HCT116 (cell line): Measurements from ENCODE around the gene VTN. TPM values are rescaled to one million over a fixed set of nuclear protein-coding genes. Genes with fewer than 3 reads are reported as not detected.

ENCODE experiments used
- ATAC-seq: fragments of 200-7000 bp; cut with Tn5 transposase; 2 replicates; pipeline ENCODE4 v1.9.1; 2020; ENCODE audit warnings: mild to moderate bottlenecking, moderate library complexity
- BruUV-seq: library from RNA; stranded (reverse); fragments of 400-500 nt; replicated peaks from 2 replicates; lab custom pipeline; 2021; lab: Mats Ljungman, UMichigan
- CTCF ChIA-PET: fragments of 300-600 bp; sonication (Branson Sonifier 250); formaldehyde crosslinking; loops from one replicate; lab custom pipeline; 2021; ENCODE audit warnings: antibody characterized with exemption; lab: Charles Lee
- POLR2A ChIA-PET: fragments of 300-600, 350-600 bp; sonication (Branson Sonifier 250); formaldehyde crosslinking; loops from one replicate; lab custom pipeline; 2021; ENCODE audit warnings: antibody characterized with exemption; lab: Charles Lee
- RAD21 ChIA-PET, 2 experiments: fragments of 300-600 bp; sonication (Branson Sonifier 250); formaldehyde crosslinking; loops; one replicate each; lab custom pipeline; 2023; ENCODE audit warnings: low total read pairs in 2 of 2; ENCODE audit not compliant: uncharacterized antibody in 2 of 2, unreplicated experiment in 2 of 2, low non-redundant PET in 1 of 2; lab: Charles Lee
- DNase-seq: peaks from one replicate; pipeline ENCODE4 v3.0.0-alpha.2; 2010; ENCODE audit warnings: low read depth, low spot score
- H2AFZ ChIP-seq: fragments of 200-600 bp; shearing (Covaris generic), sonication (generic); 2 replicates; pipeline ENCODE4 v1.6.1; 2017; ENCODE audit warnings: low read depth, mixed run types, mixed read lengths, antibody characterized with exemption, low read length; ENCODE audit not compliant: poor library complexity, severe bottlenecking
- H3K27ac ChIP-seq: 2 replicates; pipeline ENCODE4 v1.5.1; 2012; ENCODE audit warnings: low read depth, low read length
- H3K27me3 ChIP-seq: fragments of 200-600 bp; sonication (generic); 2 replicates; pipeline ENCODE4 v1.6.1; 2016; ENCODE audit warnings: mixed run types, low read length, mixed read lengths; ENCODE audit not compliant: insufficient read depth
- H3K36me3 ChIP-seq, 2 experiments: fragments of 200-500 bp in 1 of 2; fragments of 200-600 bp in 1 of 2; sonication (Bioruptor generic) in 1 of 2; sonication (generic) in 1 of 2; 2 replicates each; pipeline versions ENCODE4 v1.5.1 to v1.6.1; 2014 to 2016; ENCODE audit warnings: low read length in 2 of 2, inconsistent platforms in 1 of 2, mixed read lengths in 1 of 2, mixed run types in 1 of 2; ENCODE audit not compliant: insufficient read depth in 2 of 2, control insufficient read depth in 1 of 2
- H3K4me1 ChIP-seq, 2 experiments: fragments of 200-600 bp in 1 of 2; sonication (generic) in 1 of 2; 2 replicates each; pipeline versions ENCODE4 v1.5.1 to v1.6.1; 2012 to 2017; ENCODE audit warnings: low read length in 2 of 2, inconsistent platforms in 1 of 2, mild to moderate bottlenecking in 1 of 2, mixed read lengths in 1 of 2, mixed run types in 1 of 2, moderate library complexity in 1 of 2; ENCODE audit not compliant: insufficient read depth in 2 of 2, control insufficient read depth in 1 of 2
- H3K4me2 ChIP-seq: fragments of 200-600 bp; sonication (generic); 2 replicates; pipeline ENCODE4 v1.6.1; 2017; ENCODE audit warnings: mixed run types, low read length, mixed read lengths
- H3K4me3 ChIP-seq, 2 experiments: fragments of 200-600 bp in 1 of 2; sonication (generic) in 1 of 2; replicated peaks in 1 of 2; 2 replicates each; pipeline ENCODE4 v1.5.1; 2011 to 2016; ENCODE audit warnings: low read length in 2 of 2, control low read depth in 1 of 2, low read depth in 1 of 2, mild to moderate bottlenecking in 1 of 2, mixed read lengths in 1 of 2, mixed run types in 1 of 2
- H3K79me2 ChIP-seq: fragments of 200-600 bp; sonication (generic); 2 replicates; pipeline ENCODE4 v1.6.1; 2017; ENCODE audit warnings: mild to moderate bottlenecking, mixed run types, low read length, moderate library complexity, mixed read lengths; ENCODE audit not compliant: insufficient read depth
- H3K9ac ChIP-seq: fragments of 200-600 bp; sonication (generic); 2 replicates; pipeline ENCODE4 v1.6.1; 2016; ENCODE audit warnings: low read length, mixed read lengths
- H3K9me2 ChIP-seq: fragments of 200-600 bp; sonication (generic), shearing (Covaris generic); 2 replicates; pipeline ENCODE4 v1.6.1; 2017; ENCODE audit warnings: mixed run types, mild to moderate bottlenecking, moderate library complexity; ENCODE audit not compliant: insufficient read depth
- H3K9me3 ChIP-seq, 2 experiments: fragments of 200-500 bp in 1 of 2; fragments of 200-600 bp in 1 of 2; sonication (Bioruptor generic) in 1 of 2; sonication (generic) in 1 of 2; 2 replicates each; pipeline ENCODE4 v1.6.1; 2014 to 2017; ENCODE audit warnings: low read length in 2 of 2, mixed read lengths in 2 of 2, inconsistent platforms in 1 of 2, low read depth in 1 of 2, mild to moderate bottlenecking in 1 of 2, mixed run types in 1 of 2, moderate library complexity in 1 of 2; ENCODE audit not compliant: control insufficient read depth in 1 of 2, insufficient read depth in 1 of 2
- H4K20me1 ChIP-seq: fragments of 200-600 bp; sonication (generic), shearing (Covaris generic); 2 replicates; pipeline ENCODE4 v1.6.1; 2017; ENCODE audit warnings: mixed run types, mild to moderate bottlenecking, moderate library complexity; ENCODE audit not compliant: insufficient read depth
- ATF3 ChIP-seq: IDR thresholded peaks from 2 replicates; pipeline ENCODE4 v1.6.1; 2012
- CBX3 ChIP-seq: IDR thresholded peaks from 2 replicates; pipeline ENCODE4 v1.6.1; 2012; ENCODE audit warnings: low read depth
- CEBPB ChIP-seq: IDR thresholded peaks from 2 replicates; pipeline ENCODE4 v1.6.1; 2012; ENCODE audit warnings: low read depth
- EGR1 ChIP-seq: IDR thresholded peaks from 2 replicates; pipeline ENCODE4 v1.6.1; 2012; ENCODE audit warnings: low read depth
- ELF1 ChIP-seq: IDR thresholded peaks from 2 replicates; pipeline ENCODE4 v1.6.1; 2012; ENCODE audit warnings: low read depth, borderline replicate concordance
- EZH2 ChIP-seq: fragments of 200-600 bp; sonication (generic); IDR thresholded peaks from 2 replicates; pipeline ENCODE4 v1.6.1; 2017; ENCODE audit warnings: antibody characterized with exemption, mixed run types
- EZH2phosphoT487 ChIP-seq: fragments of 200-600 bp; IDR thresholded peaks from 2 replicates; pipeline ENCODE4 v1.6.1; 2018; ENCODE audit warnings: antibody characterized with exemption, borderline replicate concordance
- FOSL1 ChIP-seq: IDR thresholded peaks from 2 replicates; pipeline ENCODE4 v1.6.1; 2012; ENCODE audit warnings: low read depth
- JUND ChIP-seq: IDR thresholded peaks from 2 replicates; pipeline ENCODE4 v1.6.1; 2012
- POLR2A ChIP-seq: IDR thresholded peaks from 2 replicates; pipeline ENCODE4 v1.7.0; 2011; ENCODE audit warnings: borderline replicate concordance; ENCODE audit not compliant: insufficient read depth, insufficient read length; ENCODE audit errors: extremely low read depth
- POLR2AphosphoS5 ChIP-seq: IDR thresholded peaks from 2 replicates; pipeline ENCODE4 v1.6.1; 2011; ENCODE audit warnings: mild to moderate bottlenecking, low read depth, low read length, moderate library complexity
- RAD21 ChIP-seq: IDR thresholded peaks from 2 replicates; pipeline ENCODE4 v1.6.1; 2012; ENCODE audit warnings: low read depth, mild to moderate bottlenecking
- SP1 ChIP-seq: IDR thresholded peaks from 2 replicates; pipeline ENCODE4 v1.6.1; 2012; ENCODE audit warnings: low read depth
- SRF ChIP-seq: IDR thresholded peaks from 2 replicates; pipeline ENCODE4 v1.6.1; 2012; ENCODE audit warnings: low read depth
- ZBTB33 ChIP-seq: IDR thresholded peaks from 2 replicates; pipeline ENCODE4 v1.6.1; 2011; ENCODE audit warnings: mild to moderate bottlenecking, low read length, moderate library complexity; ENCODE audit not compliant: insufficient replicate concordance; ENCODE audit errors: extremely low read depth
- ZFX ChIP-seq: fragments of 450-650 bp; IDR thresholded peaks from 2 replicates; pipeline ENCODE4 v1.6.1; 2017
- intact Hi-C: fragments of 100-400 bp; cut with micrococcal nuclease; formaldehyde crosslinking; loops from 2 replicates; pipeline ENCODE4 v1.10.0; 2022
- total RNA-seq: library from RNA; stranded (reverse); gene quantifications from one replicate; pipeline ENCODE4 v1.2.1, GENCODE V29; 2021; ENCODE audit not compliant: unreplicated experiment
- TF ChIP-seq, protein P1 (sequence below): IDR thresholded peaks from 2 replicates; pipeline ENCODE4 v1.6.1; 2012; ENCODE audit warnings: low read depth

The VTN gene
- total RNA-seq, 1 experiment from 2014 or later = 1.5 TPM

DNA sequence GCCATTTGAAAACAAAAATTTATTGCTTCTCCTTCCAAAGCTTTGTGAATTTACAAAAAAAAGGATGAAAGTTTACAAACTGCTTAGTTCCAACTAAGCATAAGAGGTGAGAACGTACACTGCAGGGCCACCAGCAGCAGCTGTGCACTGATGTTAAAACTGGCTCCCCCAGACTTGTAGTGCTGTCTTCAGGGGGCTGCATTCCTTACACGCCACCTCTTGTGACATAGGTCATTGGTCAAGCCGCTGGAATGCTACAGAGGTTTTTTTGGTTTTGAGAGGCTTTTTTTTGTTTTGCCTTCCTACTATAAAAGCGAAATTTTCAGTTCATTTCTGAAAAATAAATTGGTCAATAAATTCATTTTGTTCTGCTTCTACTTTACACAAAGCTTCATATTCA is 41.8 kb downstream of the VTN start:
- ChIA-PET RAD21 (no interaction called here), CTCF (no interaction called here), POLR2A (no interaction called here)
- H4K20me1 ChIP-seq = no peaks in the 10 kb centered on the region
- intact Hi-C loops = no loop called here
- no peaks in the 10 kb centered on the region for H3K9me2 ChIP-seq
- ATAC-seq (no peak), DNase-seq (no peak)
- H3K27me3 ChIP-seq = no peaks in the 10 kb centered on the region
- peaks cover 14 to 26% of the 10 kb centered on the region in 2 experiments; a peak in 3 of 4 replicates for H3K36me3 ChIP-seq
- no TSS peak for BruUV-seq
- TF ChIP-seq POLR2AphosphoS5 (no peak), POLR2A (no peak), EZH2phosphoT487 (no peak), RAD21 (no peak), JUND (no peak), EGR1 (no peak), ZBTB33 (no peak), ZFX (no peak), ATF3 (no peak), FOSL1 (no peak), EZH2 (no peak), CBX3 (no peak), CEBPB (no peak), SRF (no peak), SP1 (no peak), ELF1 (no peak)
- TF ChIP-seq, protein P1, sequence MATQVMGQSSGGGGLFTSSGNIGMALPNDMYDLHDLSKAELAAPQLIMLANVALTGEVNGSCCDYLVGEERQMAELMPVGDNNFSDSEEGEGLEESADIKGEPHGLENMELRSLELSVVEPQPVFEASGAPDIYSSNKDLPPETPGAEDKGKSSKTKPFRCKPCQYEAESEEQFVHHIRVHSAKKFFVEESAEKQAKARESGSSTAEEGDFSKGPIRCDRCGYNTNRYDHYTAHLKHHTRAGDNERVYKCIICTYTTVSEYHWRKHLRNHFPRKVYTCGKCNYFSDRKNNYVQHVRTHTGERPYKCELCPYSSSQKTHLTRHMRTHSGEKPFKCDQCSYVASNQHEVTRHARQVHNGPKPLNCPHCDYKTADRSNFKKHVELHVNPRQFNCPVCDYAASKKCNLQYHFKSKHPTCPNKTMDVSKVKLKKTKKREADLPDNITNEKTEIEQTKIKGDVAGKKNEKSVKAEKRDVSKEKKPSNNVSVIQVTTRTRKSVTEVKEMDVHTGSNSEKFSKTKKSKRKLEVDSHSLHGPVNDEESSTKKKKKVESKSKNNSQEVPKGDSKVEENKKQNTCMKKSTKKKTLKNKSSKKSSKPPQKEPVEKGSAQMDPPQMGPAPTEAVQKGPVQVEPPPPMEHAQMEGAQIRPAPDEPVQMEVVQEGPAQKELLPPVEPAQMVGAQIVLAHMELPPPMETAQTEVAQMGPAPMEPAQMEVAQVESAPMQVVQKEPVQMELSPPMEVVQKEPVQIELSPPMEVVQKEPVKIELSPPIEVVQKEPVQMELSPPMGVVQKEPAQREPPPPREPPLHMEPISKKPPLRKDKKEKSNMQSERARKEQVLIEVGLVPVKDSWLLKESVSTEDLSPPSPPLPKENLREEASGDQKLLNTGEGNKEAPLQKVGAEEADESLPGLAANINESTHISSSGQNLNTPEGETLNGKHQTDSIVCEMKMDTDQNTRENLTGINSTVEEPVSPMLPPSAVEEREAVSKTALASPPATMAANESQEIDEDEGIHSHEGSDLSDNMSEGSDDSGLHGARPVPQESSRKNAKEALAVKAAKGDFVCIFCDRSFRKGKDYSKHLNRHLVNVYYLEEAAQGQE = no peak
- no peak overlapping the region for H3K4me2 ChIP-seq
- no peaks in the 10 kb centered on the region for H3K9me3 ChIP-seq
- no peak overlapping the region for H3K9ac ChIP-seq
- H2AFZ ChIP-seq = no peak overlapping the region
- H3K79me2 ChIP-seq = peaks cover 32% of the 10 kb centered on the region
- no peaks in the 10 kb centered on the region for H3K4me1 ChIP-seq
- H3K4me3 ChIP-seq = no peak overlapping the region
- H3K27ac ChIP-seq = no peak overlapping the region
